Astrocyte (in vitro differentiated cells and primary cell): Measurements from ENCODE around the gene SLC16A6.

Experiments
- CTCF ChIP-seq: IDR thresholded peaks from 2 replicates; pipeline ENCODE4 v1.5.1; 2011; ENCODE audit warnings: low read depth, mild to moderate bottlenecking, inconsistent platforms, low read length, moderate library complexity; ENCODE audit not compliant: insufficient read depth
- EZH2 ChIP-seq: IDR thresholded peaks from 2 replicates; pipeline ENCODE4 v1.6.1; 2012; ENCODE audit warnings: mild to moderate bottlenecking, low read length, inconsistent platforms; ENCODE audit not compliant: insufficient read depth

- TF ChIP-seq CTCF (no peak), EZH2 (no peak)
These were observed 15.9 kb upstream of the SLC16A6 start for GRCh38 chr17:68306819-68307218.
